Peyer's patch (tissue), 4 donors: ENCODE measurements around the gene PFDN6.

Source experiments
- CTCF ChIP-seq, 6 experiments: fragments of 450-650 bp in 4 of 6; fragments of 200-600 bp in 2 of 6; sonication (generic) in 1 of 6; IDR thresholded peaks; one replicate each; pipeline ENCODE4 v1.5.1; 2017 to 2019; ENCODE audit warnings: antibody characterized with exemption in 6 of 6, mild to moderate bottlenecking in 3 of 6, moderate library complexity in 1 of 6
- POLR2A ChIP-seq, 2 donors: fragments of 450-650 bp; IDR thresholded peaks; one replicate each; pipeline ENCODE4 v1.5.1; 2017; ENCODE audit warnings: antibody characterized with exemption in 2 of 2, mild to moderate bottlenecking in 2 of 2, moderate library complexity in 2 of 2

GRCh38 chr6:33289784-33290315 is 449 bp downstream of the PFDN6 start:
- TF ChIP-seq CTCF (IDR thresholded peaks at IDR 0.05) (no peak), POLR2A (IDR thresholded peaks at IDR 0.05) (no peak)
